Measurements from ENCODE around the gene CD81.

The CD81 gene

GRCh38 chr11:2397005-2397404 lies 19.9 kb downstream of the CD81 start:
- TF ChIP-seq NFIC (IDR thresholded peaks at IDR 0.05) (no peak), CREB1 (IDR thresholded peaks at IDR 0.05; ENCODE audit: low read depth) (no peak), EGR1 (IDR thresholded peaks at IDR 0.05) (no peak), ZBTB7A (IDR thresholded peaks at IDR 0.05; ENCODE audit: low read depth) (no peak)

DNA sequence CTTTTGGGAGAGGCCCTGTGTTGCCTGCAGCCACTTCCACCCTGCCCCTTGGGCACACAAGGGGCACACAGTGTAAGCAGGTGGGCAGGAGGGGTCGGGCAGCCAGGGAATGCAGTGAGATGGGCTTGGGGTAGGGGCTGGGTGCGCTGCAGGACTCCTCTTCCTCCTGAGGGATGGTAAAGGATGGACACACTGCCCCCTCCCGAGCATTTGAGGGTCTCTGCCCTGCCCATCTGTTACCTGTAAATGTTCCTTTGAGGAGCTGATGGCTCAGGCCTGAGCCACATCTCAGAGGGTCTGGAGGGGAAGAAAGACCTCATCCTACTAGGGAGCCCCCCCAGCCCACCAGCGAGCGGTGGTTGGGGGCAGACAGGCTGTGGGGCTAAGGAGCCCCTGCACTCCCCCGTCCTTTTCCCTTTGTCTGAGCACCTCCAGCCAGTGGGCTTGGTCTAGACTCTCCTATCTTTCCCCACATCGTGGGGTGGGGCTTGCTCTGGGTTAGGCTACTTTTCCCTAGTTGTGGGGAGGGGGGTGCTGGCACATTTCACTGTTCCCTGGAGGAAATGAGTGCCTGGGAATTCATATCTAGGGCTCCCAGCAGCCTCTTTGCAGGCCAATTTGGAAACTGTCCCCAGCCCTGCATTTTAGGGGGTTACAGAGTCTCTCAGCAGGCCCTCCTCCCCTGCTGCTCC lies 21.7 kb downstream of the CD81 start:
- TF ChIP-seq YY1 (IDR thresholded peaks at IDR 0.05; ENCODE audit: low read depth) (no peak), TCF12 (IDR thresholded peaks at IDR 0.05; ENCODE audit: low read depth) (no peak), RAD21 (IDR thresholded peaks at IDR 0.05; ENCODE audit: low read depth) (no peak), NFIC (IDR thresholded peaks at IDR 0.05) (no peak), ZBTB7A (IDR thresholded peaks at IDR 0.05; ENCODE audit: low read depth) (no peak), CEBPB (IDR thresholded peaks at IDR 0.05) (no peak), MAX (IDR thresholded peaks at IDR 0.05) (no peak), EGR1 (IDR thresholded peaks at IDR 0.05) (no peak), EP300 (IDR thresholded peaks at IDR 0.05; ENCODE audit: borderline replicate concordance) (no peak), TAF1 (IDR thresholded peaks at IDR 0.05; ENCODE audit: low read depth) (no peak), TEAD4 (IDR thresholded peaks at IDR 0.05) (no peak), FOXM1 (IDR thresholded peaks at IDR 0.05; ENCODE audit: borderline replicate concordance, low read depth) (no peak), CREB1 (IDR thresholded peaks at IDR 0.05; ENCODE audit: low read depth) (no peak)
- TF ChIP-seq, protein P1, sequence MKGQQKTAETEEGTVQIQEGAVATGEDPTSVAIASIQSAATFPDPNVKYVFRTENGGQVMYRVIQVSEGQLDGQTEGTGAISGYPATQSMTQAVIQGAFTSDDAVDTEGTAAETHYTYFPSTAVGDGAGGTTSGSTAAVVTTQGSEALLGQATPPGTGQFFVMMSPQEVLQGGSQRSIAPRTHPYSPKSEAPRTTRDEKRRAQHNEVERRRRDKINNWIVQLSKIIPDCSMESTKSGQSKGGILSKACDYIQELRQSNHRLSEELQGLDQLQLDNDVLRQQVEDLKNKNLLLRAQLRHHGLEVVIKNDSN (IDR thresholded peaks at IDR 0.05): no peak
- TF ChIP-seq, protein P2, sequence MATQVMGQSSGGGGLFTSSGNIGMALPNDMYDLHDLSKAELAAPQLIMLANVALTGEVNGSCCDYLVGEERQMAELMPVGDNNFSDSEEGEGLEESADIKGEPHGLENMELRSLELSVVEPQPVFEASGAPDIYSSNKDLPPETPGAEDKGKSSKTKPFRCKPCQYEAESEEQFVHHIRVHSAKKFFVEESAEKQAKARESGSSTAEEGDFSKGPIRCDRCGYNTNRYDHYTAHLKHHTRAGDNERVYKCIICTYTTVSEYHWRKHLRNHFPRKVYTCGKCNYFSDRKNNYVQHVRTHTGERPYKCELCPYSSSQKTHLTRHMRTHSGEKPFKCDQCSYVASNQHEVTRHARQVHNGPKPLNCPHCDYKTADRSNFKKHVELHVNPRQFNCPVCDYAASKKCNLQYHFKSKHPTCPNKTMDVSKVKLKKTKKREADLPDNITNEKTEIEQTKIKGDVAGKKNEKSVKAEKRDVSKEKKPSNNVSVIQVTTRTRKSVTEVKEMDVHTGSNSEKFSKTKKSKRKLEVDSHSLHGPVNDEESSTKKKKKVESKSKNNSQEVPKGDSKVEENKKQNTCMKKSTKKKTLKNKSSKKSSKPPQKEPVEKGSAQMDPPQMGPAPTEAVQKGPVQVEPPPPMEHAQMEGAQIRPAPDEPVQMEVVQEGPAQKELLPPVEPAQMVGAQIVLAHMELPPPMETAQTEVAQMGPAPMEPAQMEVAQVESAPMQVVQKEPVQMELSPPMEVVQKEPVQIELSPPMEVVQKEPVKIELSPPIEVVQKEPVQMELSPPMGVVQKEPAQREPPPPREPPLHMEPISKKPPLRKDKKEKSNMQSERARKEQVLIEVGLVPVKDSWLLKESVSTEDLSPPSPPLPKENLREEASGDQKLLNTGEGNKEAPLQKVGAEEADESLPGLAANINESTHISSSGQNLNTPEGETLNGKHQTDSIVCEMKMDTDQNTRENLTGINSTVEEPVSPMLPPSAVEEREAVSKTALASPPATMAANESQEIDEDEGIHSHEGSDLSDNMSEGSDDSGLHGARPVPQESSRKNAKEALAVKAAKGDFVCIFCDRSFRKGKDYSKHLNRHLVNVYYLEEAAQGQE (IDR thresholded peaks at IDR 0.05; ENCODE audit: low read depth): no peak

DNA sequence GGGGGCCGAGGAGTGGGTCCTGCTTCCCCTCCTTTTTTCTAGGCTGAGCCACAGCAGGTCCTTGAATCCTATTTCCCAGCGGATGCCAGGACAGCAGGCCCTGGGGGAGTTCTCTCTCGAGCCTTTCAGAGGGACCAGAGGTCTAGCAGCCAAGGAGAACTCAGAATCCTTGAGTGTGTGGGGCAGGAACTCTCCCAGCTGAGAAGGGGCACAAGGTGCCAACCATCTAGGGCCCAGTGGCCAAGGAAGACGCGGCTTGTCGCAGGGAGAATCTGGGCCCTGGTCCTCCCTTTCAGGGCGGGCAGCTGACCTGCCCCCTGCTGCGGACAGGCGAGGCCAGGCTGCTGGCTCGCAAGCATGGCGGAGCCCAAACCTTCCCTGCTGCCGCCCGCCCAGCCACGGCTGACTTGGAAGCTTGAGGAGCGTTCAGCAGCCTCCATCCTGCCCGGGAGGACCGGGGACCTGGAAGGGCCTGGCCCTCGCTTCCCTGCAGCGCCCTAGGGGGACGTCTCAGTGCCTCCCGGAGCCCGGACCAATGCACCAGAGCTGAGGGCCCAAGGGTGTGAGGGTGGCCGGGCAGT lies 22.5 kb downstream of the CD81 start:
- no peak for TF ChIP-seq CREB1 (IDR thresholded peaks at IDR 0.05; ENCODE audit: low read depth)
- no peak for TF ChIP-seq FOXM1 (IDR thresholded peaks at IDR 0.05; ENCODE audit: borderline replicate concordance, low read depth)
- TF ChIP-seq YY1 (IDR thresholded peaks at IDR 0.05; ENCODE audit: low read depth): peak; percentile 60; the same call in 1 of the 2 replicates

DNA sequence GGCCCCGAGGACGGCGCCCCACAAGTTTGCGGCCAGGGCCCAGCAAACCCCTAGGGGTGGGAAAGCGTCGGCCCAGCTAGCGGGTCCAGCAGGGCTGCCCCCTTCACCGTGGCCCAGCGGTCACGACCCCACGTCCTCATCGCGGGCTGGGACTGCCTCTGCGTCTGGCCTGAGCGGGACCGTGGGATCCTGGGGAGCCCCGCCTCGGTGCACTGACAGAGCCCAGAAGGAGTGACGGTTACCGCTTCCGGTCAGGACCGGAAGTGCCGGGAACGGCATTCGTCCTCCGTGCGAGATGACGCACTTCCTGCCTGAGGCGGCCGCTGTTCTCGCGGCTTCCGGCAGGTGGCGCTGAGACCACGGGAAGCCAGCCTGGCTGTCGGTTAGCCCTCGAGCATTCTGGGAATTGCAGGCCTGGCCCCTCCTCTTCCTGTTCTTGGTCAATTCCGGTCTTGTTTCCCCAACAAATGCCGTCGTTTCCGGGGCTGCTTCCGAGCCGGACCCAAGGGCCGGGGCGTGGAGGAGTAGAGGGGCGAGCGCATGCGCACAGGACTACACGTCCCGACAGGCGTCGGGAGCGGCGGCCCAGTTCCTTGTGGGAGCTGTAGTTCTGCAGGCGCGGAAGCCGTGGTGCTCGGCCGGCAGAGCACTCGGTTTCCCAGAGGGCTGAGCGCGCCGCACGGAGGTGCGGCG lies 23.1 kb downstream of the CD81 start, which contains the start of gene TSSC4:
TSSC4 (plus strand) TSS at position 682 of the 693 bp plus-strand sequence. CDS start 1,884 bp downstream, outside the sequence.
- TF ChIP-seq TAF1 (IDR thresholded peaks at IDR 0.05; ENCODE audit: low read depth) (peak; percentile 87), YY1 (IDR thresholded peaks at IDR 0.05; ENCODE audit: low read depth) (no peak; the same call in 1 of the 2 replicates), EGR1 (IDR thresholded peaks at IDR 0.05) (no peak), CREB1 (IDR thresholded peaks at IDR 0.05; ENCODE audit: low read depth) (peak; percentile 77; the same call in 1 of the 2 replicates), CEBPB (IDR thresholded peaks at IDR 0.05) (no peak), MAX (IDR thresholded peaks at IDR 0.05) (no peak; the same call in none of the 2 replicates), RAD21 (IDR thresholded peaks at IDR 0.05; ENCODE audit: low read depth) (peak; percentile 66), EP300 (IDR thresholded peaks at IDR 0.05; ENCODE audit: borderline replicate concordance) (no peak), ZBTB7A (IDR thresholded peaks at IDR 0.05; ENCODE audit: low read depth) (no peak), TCF12 (IDR thresholded peaks at IDR 0.05; ENCODE audit: low read depth) (peak; percentile 70; the same call in 1 of the 2 replicates)
- TF ChIP-seq, protein P2 (IDR thresholded peaks at IDR 0.05; ENCODE audit: low read depth): no peak
- TF ChIP-seq, protein P1 (IDR thresholded peaks at IDR 0.05): no peak

DNA sequence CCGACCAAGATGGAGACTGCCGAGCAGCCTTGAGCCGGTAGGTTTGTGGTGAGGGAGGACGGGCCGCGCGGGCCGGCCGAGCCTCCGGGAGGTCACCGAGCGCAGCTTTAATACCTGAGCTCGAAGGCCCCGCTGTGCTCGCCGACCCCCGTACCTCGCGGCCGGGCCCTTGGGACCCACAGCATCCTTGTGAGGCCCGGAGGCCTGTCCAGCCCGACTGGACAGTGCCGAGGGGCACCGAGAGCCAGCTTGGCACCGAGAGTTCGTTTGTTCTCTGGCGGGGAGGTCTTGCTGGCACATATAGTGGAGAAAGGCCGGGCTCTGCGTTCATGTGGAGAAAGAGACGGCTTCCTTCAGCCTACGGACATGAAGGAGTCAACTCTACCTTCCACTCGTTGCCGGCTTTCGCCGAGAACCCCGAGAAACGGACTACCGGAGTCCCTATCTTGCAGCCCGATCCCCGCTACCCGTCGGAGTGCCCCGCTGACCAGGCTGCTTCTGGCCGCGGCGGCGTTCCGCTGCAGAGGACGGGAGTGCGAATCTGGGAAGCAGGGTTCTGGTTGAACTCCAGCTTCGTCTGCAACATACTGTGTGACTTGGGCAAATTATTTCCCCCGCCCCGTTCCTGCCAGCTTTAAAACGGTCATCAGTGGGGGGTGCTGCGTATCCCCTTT lies 23.8 kb downstream of the CD81 start:
- TF ChIP-seq EGR1 (IDR thresholded peaks at IDR 0.05) (no peak), YY1 (IDR thresholded peaks at IDR 0.05; ENCODE audit: low read depth) (peak; percentile 87; the same call in 1 of the 2 replicates)

Data from Ishikawa (cell line).